ENCODE results near the gene DCTN2.

Gene DCTN2

GRCh38 chr12:57511161-57511560 lies 35.8 kb downstream of the DCTN2 start:
- TF ChIP-seq GATA3 (IDR thresholded peaks at IDR 0.05; ENCODE audit: low read depth, low read length) (no peak), GATA2 (IDR thresholded peaks at IDR 0.05; ENCODE audit: low read depth, low read length) (no peak)

GRCh38 chr12:57500213-57500612 lies 46.8 kb downstream of the DCTN2 start:
- TF ChIP-seq GATA2 (IDR thresholded peaks at IDR 0.05; ENCODE audit: low read depth, low read length) (no peak), GATA3 (IDR thresholded peaks at IDR 0.05; ENCODE audit: low read depth, low read length) (no peak)

DNA sequence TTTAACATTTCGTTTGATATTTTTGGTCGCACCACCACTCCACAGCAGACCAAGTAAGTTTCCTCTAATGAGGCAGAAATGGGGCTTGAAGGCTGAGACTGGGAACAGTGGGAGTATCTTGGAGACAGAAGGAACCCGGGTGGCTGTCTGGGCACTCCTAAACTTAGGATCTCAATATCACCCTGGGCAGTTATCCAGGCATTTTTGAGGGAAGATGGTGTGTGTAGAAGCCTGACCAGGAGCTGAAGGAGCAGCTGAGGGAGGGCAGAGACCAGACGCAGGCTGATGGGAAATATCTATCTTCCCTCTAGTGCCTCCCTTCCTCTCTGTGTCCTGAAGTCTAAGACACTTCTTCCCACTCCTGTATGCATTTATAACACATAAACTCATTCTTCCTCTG lies 48.4 kb downstream of the DCTN2 start:
- TF ChIP-seq GATA3 (IDR thresholded peaks at IDR 0.05; ENCODE audit: low read depth, low read length) (no peak), GATA2 (IDR thresholded peaks at IDR 0.05; ENCODE audit: low read depth, low read length) (no peak)

DNA sequence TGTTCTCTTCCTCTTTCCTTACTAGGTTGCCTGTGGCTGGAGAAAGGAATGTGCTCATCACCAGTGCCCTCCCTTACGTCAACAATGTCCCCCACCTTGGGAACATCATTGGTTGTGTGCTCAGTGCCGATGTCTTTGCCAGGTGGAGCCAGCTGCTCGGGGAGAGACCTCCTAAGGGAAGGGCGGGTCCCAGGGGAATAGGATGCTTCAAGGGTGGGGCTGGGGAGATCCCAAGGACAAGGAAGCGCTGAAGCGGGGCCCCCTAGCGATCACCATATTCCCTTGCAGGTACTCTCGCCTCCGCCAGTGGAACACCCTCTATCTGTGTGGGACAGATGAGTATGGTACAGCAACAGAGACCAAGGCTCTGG lies 48.9 kb downstream of the DCTN2 start:
- no peak for TF ChIP-seq GATA3 (IDR thresholded peaks at IDR 0.05; ENCODE audit: low read depth, low read length)
- no peak for TF ChIP-seq GATA2 (IDR thresholded peaks at IDR 0.05; ENCODE audit: low read depth, low read length)

DNA sequence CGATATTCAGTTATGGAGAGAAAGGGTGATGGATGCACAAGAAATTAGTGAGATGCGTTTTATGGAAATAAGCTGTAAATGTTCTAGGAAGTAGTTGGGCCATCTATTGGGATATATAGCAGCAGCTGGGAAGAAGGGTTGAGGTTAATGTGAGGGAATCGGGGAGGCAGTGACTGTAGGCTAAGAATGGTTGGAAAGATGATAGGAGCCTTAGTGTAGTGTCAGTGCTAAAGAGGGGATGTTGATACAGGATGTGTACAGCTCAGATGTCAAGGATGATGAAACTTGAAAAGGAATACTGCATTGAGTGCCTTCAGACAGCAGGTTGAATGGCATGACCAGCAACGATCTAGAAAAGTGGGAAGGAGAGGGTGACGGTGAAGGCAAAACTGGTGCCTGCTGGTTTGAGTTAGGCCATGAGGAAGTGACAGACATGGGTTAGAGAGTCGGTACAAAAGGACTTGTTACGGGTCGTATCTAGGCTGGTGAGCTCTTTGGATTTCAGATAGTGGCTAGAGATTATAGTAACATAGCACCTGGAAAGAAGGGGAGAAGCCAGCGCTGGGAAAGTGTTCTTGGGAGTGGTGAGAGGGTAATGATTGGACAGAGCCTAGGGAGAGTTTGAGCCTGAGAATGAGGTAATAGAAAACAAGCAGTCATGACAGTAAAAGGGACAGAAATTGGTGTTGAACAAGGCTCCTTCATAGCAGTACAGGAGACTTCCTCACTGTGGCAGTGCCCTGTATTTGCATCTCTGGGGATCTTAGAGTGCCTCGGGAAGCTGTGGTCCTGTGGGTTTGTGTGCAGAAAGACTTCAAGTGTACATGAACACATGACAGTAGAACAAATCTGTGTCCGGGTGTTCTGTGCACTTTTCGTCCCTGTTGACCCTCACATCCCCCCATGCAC lies 49.5 kb downstream of the DCTN2 start:
- no peak for TF ChIP-seq GATA2 (IDR thresholded peaks at IDR 0.05; ENCODE audit: low read depth, low read length)
- no peak for TF ChIP-seq GATA3 (IDR thresholded peaks at IDR 0.05; ENCODE audit: low read depth, low read length)

- TF ChIP-seq GATA3 (IDR thresholded peaks at IDR 0.05; ENCODE audit: low read depth, low read length) (no peak), GATA2 (IDR thresholded peaks at IDR 0.05; ENCODE audit: low read depth, low read length) (no peak)
Observed at GRCh38 chr12:57496822-57497221, 50.2 kb downstream of the DCTN2 start.

DNA sequence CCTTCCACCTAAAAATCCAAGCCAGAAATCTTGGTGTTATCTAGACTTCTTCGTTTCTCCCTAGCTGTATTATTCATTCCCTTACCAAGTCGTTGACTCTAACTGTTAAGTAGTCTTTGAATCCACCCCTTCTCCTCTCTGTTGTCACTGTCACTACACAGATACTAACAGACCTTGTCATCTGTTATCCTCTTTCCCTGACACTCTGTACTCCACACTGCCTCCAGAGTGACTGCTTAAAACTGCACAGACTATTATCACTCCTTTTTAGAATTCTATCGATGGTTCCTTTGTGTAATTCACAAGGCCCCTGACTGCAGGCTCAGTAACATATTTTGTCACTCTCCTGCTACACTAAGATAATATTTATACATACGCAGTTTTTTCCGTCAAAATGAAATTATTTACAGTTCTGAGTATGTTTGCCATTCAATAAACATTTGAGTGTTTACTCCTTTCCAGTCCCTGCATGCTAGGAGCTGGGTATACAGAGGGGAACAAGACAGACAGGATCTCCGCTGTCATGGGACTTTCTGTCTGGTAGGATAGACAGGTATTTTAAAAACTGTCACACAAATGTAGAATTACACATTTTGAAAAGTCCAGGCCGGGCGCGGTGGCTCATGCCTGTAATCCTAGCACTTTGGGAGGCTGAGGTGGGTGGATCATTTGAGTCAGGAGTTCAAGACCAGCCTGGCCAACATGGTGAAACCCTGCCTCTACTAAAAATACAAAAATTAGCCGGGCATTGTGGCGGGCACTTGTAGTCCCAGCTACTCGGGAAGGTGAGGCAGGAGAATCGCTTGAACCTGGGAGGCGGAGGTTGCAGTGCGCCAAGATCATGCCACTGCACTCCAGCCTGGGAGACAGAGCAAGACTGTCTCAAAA lies 55.4 kb downstream of the DCTN2 start:
- no peak for TF ChIP-seq GATA3 (IDR thresholded peaks at IDR 0.05; ENCODE audit: low read depth, low read length)
- no peak for TF ChIP-seq GATA2 (IDR thresholded peaks at IDR 0.05; ENCODE audit: low read depth, low read length)

DNA sequence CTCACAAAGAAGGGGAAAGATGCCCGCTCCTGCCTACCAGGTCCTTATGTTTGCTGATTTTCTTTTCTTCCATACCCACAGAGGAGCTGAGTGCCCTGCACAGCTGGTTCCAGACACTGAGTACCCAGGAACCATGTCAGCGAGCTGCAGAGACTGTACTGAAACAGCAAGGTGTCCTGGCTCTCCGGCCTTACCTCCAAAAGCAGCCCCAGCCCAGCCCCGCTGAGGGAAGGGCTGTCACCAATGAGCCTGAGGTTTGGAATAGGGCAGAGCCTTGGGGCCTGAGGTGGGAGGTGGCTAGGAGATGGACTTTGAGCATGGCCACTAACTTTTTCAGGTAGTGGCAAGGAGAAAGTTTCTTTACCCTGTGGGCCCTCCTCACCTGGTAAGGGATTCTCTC lies 56.9 kb downstream of the DCTN2 start:
- no peak for TF ChIP-seq GATA3 (IDR thresholded peaks at IDR 0.05; ENCODE audit: low read depth, low read length)
- no peak for TF ChIP-seq GATA2 (IDR thresholded peaks at IDR 0.05; ENCODE audit: low read depth, low read length)

DNA sequence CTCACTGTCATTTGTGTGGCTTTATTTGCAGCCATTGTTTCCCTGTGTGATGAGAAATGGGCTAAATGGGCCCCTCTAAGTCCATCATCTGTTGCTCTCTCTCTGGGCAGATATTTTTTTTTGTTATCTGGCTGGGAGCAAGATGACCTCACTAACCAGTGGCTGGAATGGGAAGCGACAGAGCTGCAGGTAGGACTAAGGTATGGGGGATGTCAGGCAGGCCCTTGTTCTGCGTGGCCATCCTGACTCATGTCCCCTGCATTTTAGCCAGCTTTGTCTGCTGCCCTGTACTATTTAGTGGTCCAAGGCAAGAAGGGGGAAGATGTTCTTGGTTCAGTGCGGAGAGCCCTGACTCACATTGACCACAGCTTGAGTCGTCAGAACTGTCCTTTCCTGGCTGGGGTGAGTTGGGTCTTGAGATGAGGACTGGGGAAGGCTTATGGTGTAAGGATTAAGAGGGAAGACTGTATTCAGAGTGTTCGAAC lies 57.8 kb downstream of the DCTN2 start:
- no peak for TF ChIP-seq GATA3 (IDR thresholded peaks at IDR 0.05; ENCODE audit: low read depth, low read length)
- no peak for TF ChIP-seq GATA2 (IDR thresholded peaks at IDR 0.05; ENCODE audit: low read depth, low read length)

GRCh38 chr12:57488402-57489156 lies 58.4 kb downstream of the DCTN2 start:
- no peak for TF ChIP-seq GATA3 (IDR thresholded peaks at IDR 0.05; ENCODE audit: low read depth, low read length)
- no peak for TF ChIP-seq GATA2 (IDR thresholded peaks at IDR 0.05; ENCODE audit: low read depth, low read length)

DNA sequence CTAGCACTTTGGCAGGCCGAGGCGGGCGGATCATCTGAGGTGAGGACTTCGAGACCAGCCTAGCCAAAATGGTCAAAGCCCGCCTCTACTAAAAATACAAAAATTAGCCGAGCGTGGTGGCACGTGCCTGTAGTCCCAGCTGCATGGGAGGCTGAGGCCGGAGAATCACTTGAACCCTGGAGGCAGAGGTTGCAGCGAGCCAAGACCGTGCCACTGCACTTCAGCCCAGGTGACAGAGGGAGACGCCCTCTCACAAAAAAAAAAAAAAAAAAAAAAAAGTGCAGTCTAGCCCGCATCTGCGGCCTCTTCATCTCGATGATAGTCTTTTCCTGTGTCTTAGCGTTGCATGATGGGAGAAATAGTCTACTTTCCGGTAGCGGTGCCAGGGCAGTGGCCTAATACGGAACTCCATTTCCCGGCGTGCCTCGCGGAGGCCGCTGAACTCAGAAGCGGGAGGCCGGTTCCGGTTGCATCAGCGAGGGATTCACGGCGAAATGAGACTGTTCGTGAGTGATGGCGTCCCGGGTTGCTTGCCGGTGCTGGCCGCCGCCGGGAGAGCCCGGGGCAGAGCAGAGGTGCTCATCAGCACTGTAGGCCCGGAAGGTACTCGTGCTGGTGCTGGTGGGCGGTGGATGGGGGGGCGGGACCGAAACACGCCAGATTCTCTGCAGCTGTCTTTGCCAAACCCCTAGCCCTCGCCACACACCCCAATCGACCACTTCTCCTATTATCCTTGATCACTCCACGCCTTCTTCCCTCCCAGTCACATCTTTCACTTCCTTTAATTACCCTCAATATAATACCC lies 59.2 kb downstream of the DCTN2 start, which contains the start of gene MARS1:
Gene MARS1, plus strand, starts transcription at position 472 of the 805 bp plus-strand sequence. Its CDS starts 23 bp downstream, at position 495.
- no peak for TF ChIP-seq GATA3 (IDR thresholded peaks at IDR 0.05; ENCODE audit: low read depth, low read length)
- TF ChIP-seq GATA2 (IDR thresholded peaks at IDR 0.05; ENCODE audit: low read depth, low read length) = no peak

- TF ChIP-seq GATA3 (IDR thresholded peaks at IDR 0.05; ENCODE audit: low read depth, low read length) (no peak), GATA2 (IDR thresholded peaks at IDR 0.05; ENCODE audit: low read depth, low read length) (no peak)
Observed at GRCh38 chr12:57487055-57487596, 59.9 kb downstream of the DCTN2 start.

GRCh38 chr12:57485695-57486094 lies 61.3 kb downstream of the DCTN2 start:
- TF ChIP-seq GATA3 (IDR thresholded peaks at IDR 0.05; ENCODE audit: low read depth, low read length) (no peak), GATA2 (IDR thresholded peaks at IDR 0.05; ENCODE audit: low read depth, low read length) (no peak)

All from SH-SY5Y (cell line).